Measurements from ENCODE around the gene OLFML2A.
"Not testable (repeated sequence)": the region's sequence is repeated elsewhere in the genome, so short reads cannot be mapped to it uniquely, and the experiment has no call there.

OLFML2A gene

GRCh38 chr9:124776954-124777648 lies at the start of gene OLFML2A:
Gene OLFML2A, plus strand, starts transcription at chr9:124777133. Its CDS starts 138 bp downstream, at chr9:124777271.
- DNase-seq, result no peak

- no peak for DNase-seq
These were observed 46.2 kb upstream of the OLFML2A start for GRCh38 chr9:124730772-124731171.

- DNase-seq, result no peak
These were observed 42.8 kb upstream of the OLFML2A start for GRCh38 chr9:124733964-124734740.

- not testable (repeated sequence) for DNase-seq
These were observed 42.2 kb upstream of the OLFML2A start for GRCh38 chr9:124734741-124735083.

GRCh38 chr9:124735121-124735520 lies 41.8 kb upstream of the OLFML2A start:
- no peak for DNase-seq

GRCh38 chr9:124738075-124738474 lies 38.9 kb upstream of the OLFML2A start:
- not testable (repeated sequence) for DNase-seq

- DNase-seq, result no peak
These were observed 37.6 kb upstream of the OLFML2A start for GRCh38 chr9:124739360-124739759.

- no peak for DNase-seq
These were observed 35.8 kb upstream of the OLFML2A start for GRCh38 chr9:124741149-124741548.

- DNase-seq, result no peak
These were observed 35.3 kb upstream of the OLFML2A start for GRCh38 chr9:124741662-124742061.

GRCh38 chr9:124742940-124743339 lies 34.0 kb upstream of the OLFML2A start:
- DNase-seq, result no peak

GRCh38 chr9:124743686-124744348 lies 33.1 kb upstream of the OLFML2A start:
- DNase-seq, result no peak

- no peak for DNase-seq
These were observed 29.9 kb upstream of the OLFML2A start for GRCh38 chr9:124747065-124747464.

- no peak for DNase-seq
These were observed 27.6 kb upstream of the OLFML2A start for GRCh38 chr9:124749284-124749683.

- no peak for DNase-seq
These were observed 27.2 kb upstream of the OLFML2A start for GRCh38 chr9:124749781-124750180.

- no peak for DNase-seq
These were observed 24.0 kb upstream of the OLFML2A start for GRCh38 chr9:124752967-124753366.

- DNase-seq, result no peak
These were observed 22.6 kb upstream of the OLFML2A start for GRCh38 chr9:124754289-124754688.

GRCh38 chr9:124755061-124755460 lies 21.9 kb upstream of the OLFML2A start:
- DNase-seq, result no peak

- DNase-seq, result no peak
These were observed 20.9 kb upstream of the OLFML2A start for GRCh38 chr9:124756011-124756410.

- DNase-seq, result no peak
These were observed 19.3 kb upstream of the OLFML2A start for GRCh38 chr9:124757616-124758015.

- DNase-seq, result no peak
These were observed 18.9 kb upstream of the OLFML2A start for GRCh38 chr9:124758061-124758460.

GRCh38 chr9:124758691-124759090 lies 18.2 kb upstream of the OLFML2A start:
- no peak for DNase-seq

GRCh38 chr9:124759327-124759726 lies 17.6 kb upstream of the OLFML2A start:
- no peak for DNase-seq

- no peak for DNase-seq
These were observed 16.2 kb upstream of the OLFML2A start for GRCh38 chr9:124760719-124761118.

GRCh38 chr9:124761196-124761595 lies 15.7 kb upstream of the OLFML2A start:
- DNase-seq, result no peak
